Neuronal stem cell (in vitro differentiated cells): ENCODE data around the gene ZNF215. TPM values are rescaled to one million over a fixed set of nuclear protein-coding genes. Genes with fewer than 3 reads are reported as not detected.
"Not testable (repeated sequence)": the region's sequence is repeated elsewhere in the genome, so short reads cannot be mapped to it uniquely, and the experiment has no call there.

Experiments
- DNase-seq: peaks from one replicate; pipeline ENCODE4 v3.0.0-alpha.2; 2013; ENCODE audit warnings: low spot score
- H2AFZ ChIP-seq: one replicate; pipeline ENCODE4 v1.6.1; 2013; ENCODE audit warnings: mild to moderate bottlenecking, low read length, inconsistent platforms
- H2AK5ac ChIP-seq: 2 replicates; pipeline ENCODE4 v1.6.1; 2013; ENCODE audit warnings: low read depth, mild to moderate bottlenecking, inconsistent platforms, low read length, moderate library complexity, mixed read lengths
- H2BK120ac ChIP-seq: 2 replicates; pipeline ENCODE4 v1.6.1; 2013; ENCODE audit warnings: low read depth, mild to moderate bottlenecking, inconsistent platforms, low read length, moderate library complexity, mixed read lengths
- H2BK12ac ChIP-seq: one replicate; pipeline ENCODE4 v1.6.1; 2013; ENCODE audit warnings: low read length, inconsistent platforms
- H2BK15ac ChIP-seq: 2 replicates; pipeline ENCODE4 v1.6.1; 2013; ENCODE audit warnings: mild to moderate bottlenecking, low read length, inconsistent platforms, mixed read lengths
- H2BK5ac ChIP-seq: one replicate; pipeline ENCODE4 v1.6.1; 2013; ENCODE audit warnings: inconsistent platforms, mild to moderate bottlenecking, low read length, moderate library complexity
- H3K14ac ChIP-seq: one replicate; pipeline ENCODE4 v1.6.1; 2013; ENCODE audit warnings: low read length, inconsistent platforms
- H3K18ac ChIP-seq: 2 replicates; pipeline ENCODE4 v1.6.1; 2013; ENCODE audit warnings: low read length, inconsistent platforms
- H3K23ac ChIP-seq: 2 replicates; pipeline ENCODE4 v1.6.1; 2013; ENCODE audit warnings: low read depth, mild to moderate bottlenecking, mixed read lengths, low read length, inconsistent platforms; ENCODE audit not compliant: poor library complexity
- H3K27ac ChIP-seq: replicated peaks from 3 replicates; pipeline ENCODE4 v1.5.1; 2013; ENCODE audit warnings: low read length, inconsistent platforms
- H3K27me3 ChIP-seq, 3 experiments: 2 replicates each; pipeline ENCODE4 v1.6.1; 2013; ENCODE audit warnings: low read length in 3 of 3, mild to moderate bottlenecking in 2 of 3, inconsistent platforms in 1 of 3, low read depth in 1 of 3, mixed read lengths in 1 of 3, moderate library complexity in 1 of 3; ENCODE audit not compliant: control insufficient read depth in 3 of 3, insufficient read depth in 3 of 3
- H3K36me3 ChIP-seq, 2 donors: replicated peaks in 1 of 2; 2 replicates each; pipeline ENCODE4 v1.6.1; 2013; ENCODE audit warnings: low read length in 2 of 2; ENCODE audit not compliant: control insufficient read depth in 2 of 2, insufficient read depth in 2 of 2
- H3K4ac ChIP-seq: 2 replicates; pipeline ENCODE4 v1.6.1; 2013; ENCODE audit warnings: inconsistent platforms, mild to moderate bottlenecking, low read length, moderate library complexity
- H3K4me1 ChIP-seq, 2 donors: 1 replicate in 1 of 2; 2 replicates in 1 of 2; pipeline ENCODE4 v1.6.1; 2013; ENCODE audit warnings: low read length in 2 of 2, low read depth in 1 of 2; ENCODE audit not compliant: control insufficient read depth in 2 of 2, insufficient read depth in 1 of 2
- H3K4me2 ChIP-seq: one replicate; pipeline ENCODE4 v1.6.1; 2013; ENCODE audit warnings: mild to moderate bottlenecking, low read length, inconsistent platforms; ENCODE audit not compliant: insufficient read depth, poor library complexity, severe bottlenecking
- H3K4me3 ChIP-seq, 2 donors: 2 replicates each; pipeline ENCODE4 v1.5.1; 2013; ENCODE audit warnings: low read length in 2 of 2, mild to moderate bottlenecking in 2 of 2, inconsistent platforms in 1 of 2, moderate library complexity in 1 of 2
- H3K79me1 ChIP-seq: one replicate; pipeline ENCODE4 v1.6.1; 2013; ENCODE audit warnings: low read depth, mild to moderate bottlenecking, inconsistent platforms, low read length, moderate library complexity
- H3K9ac ChIP-seq: one replicate; pipeline ENCODE4 v1.6.1; 2013; ENCODE audit warnings: mild to moderate bottlenecking, low read depth, low read length, inconsistent platforms; ENCODE audit not compliant: poor library complexity
- H3K9me3 ChIP-seq, 2 donors: replicated peaks in 1 of 2; 2 replicates each; pipeline versions ENCODE3 to v1.6.1; 2013; ENCODE audit warnings: low read length in 2 of 2, mild to moderate bottlenecking in 2 of 2, inconsistent platforms in 1 of 2, low read depth in 1 of 2, mixed read lengths in 1 of 2, moderate library complexity in 1 of 2; ENCODE audit not compliant: control insufficient read depth in 2 of 2, insufficient read depth in 1 of 2
- H4K8ac ChIP-seq: one replicate; pipeline ENCODE4 v1.6.1; 2013; ENCODE audit warnings: low read depth, mild to moderate bottlenecking, inconsistent platforms, low read length, moderate library complexity
- H4K91ac ChIP-seq: one replicate; pipeline ENCODE4 v1.6.1; 2013; ENCODE audit warnings: low read length, low read depth, mild to moderate bottlenecking, inconsistent platforms; ENCODE audit not compliant: poor library complexity
- WGBS, 2 donors: extraction: QIAGEN DNeasy Blood & Tissue Kit; methylation state at CpG; one replicate each; pipeline ENCODE4 v1.1.7; 2013; ENCODE audit warnings: missing lambda C conversion rate in 2 of 2, mixed read lengths in 1 of 2; ENCODE audit not compliant: insufficient read length in 2 of 2, insufficient replicate concordance in 1 of 2; ENCODE audit errors: extremely low coverage in 2 of 2; 5-methylcytosine and 5-hydroxymethylcytosine counted together
- polyA plus RNA-seq, 2 experiments: library from polyadenylated mRNA; stranded (reverse); fragments of 200-250 nt; gene quantifications; one replicate each; pipeline ENCODE4 v1.2.3, GENCODE V29; 2013

The ZNF215 gene
- 9.8 TPM for polyA plus RNA-seq (2013, experiment 1 of 2)
- 9.7 TPM for polyA plus RNA-seq (2013, experiment 2 of 2)

GRCh38 chr11:6926208-6927029 is at the start of gene ZNF215:
Gene ZNF215, plus strand, starts transcription at chr11:6926426. Its CDS starts 5,847 bp downstream, at chr11:6932273.
- Histone ChIP-seq H3K14ac (no peak within 1 kb of the TSS), H2BK120ac (no peak within 1 kb of the TSS), H2AK5ac (no peak within 1 kb of the TSS), H3K4me2 (peak within 1 kb of the TSS; percentile 71), H3K4me1 (peaks cover 0 to 11% of the 10 kb centered on the region in 2 donors), H3K9ac (peak within 1 kb of the TSS; percentile 95), H4K8ac (no peak within 1 kb of the TSS), H3K36me3 (peaks cover 0 to 8% of the 10 kb centered on the region in 2 donors), H2BK5ac (peak within 1 kb of the TSS; percentile 30), H2BK12ac (no peak within 1 kb of the TSS), H3K9me3 (no peaks in the 10 kb centered on the region), H3K23ac (peak within 1 kb of the TSS; percentile 34), H3K27me3 (no peaks in the 10 kb centered on the region), H3K79me1 (peaks cover 2% of the 10 kb centered on the region), H3K18ac (peak within 1 kb of the TSS; percentile 99), H2AFZ (peak within 1 kb of the TSS; percentile 96), H3K27ac (peak within 1 kb of the TSS; percentile 72), H3K4ac (no peak within 1 kb of the TSS), H4K91ac (peak within 1 kb of the TSS; percentile 9), H3K4me3 (peak within 1 kb of the TSS; percentile 87 to 90), H2BK15ac (peak within 1 kb of the TSS; percentile 35)
- DNase-seq = peak; percentile 78
- no CpG with 5 or more reads among the region's 61 CpGs for whole genome bisulfite sequencing, 2 donors

DNA sequence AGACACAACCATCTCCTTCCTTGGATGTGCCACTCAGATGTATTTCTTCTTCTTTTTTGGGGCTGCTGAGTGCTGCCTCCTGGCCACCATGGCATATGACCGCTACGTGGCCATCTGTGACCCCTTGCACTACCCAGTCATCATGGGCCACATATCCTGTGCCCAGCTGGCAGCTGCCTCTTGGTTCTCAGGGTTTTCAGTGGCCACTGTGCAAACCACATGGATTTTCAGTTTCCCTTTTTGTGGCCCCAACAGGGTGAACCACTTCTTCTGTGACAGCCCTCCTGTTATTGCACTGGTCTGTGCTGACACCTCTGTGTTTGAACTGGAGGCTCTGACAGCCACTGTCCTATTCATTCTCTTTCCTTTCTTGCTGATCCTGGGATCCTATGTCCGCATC is 49.3 kb upstream of the ZNF215 start:
- Histone ChIP-seq H3K23ac (no peak overlapping the region), H2BK120ac (no peak overlapping the region), H3K4ac (no peak overlapping the region), H3K36me3 (no peaks in the 10 kb centered on the region), H3K4me1 (no peaks in the 10 kb centered on the region), H3K79me1 (no peaks in the 10 kb centered on the region), H4K8ac (no peak overlapping the region), H3K9me3 (no peaks in the 10 kb centered on the region), H3K14ac (peak overlapping the region; percentile 63), H3K9ac (no peak overlapping the region), H3K4me3 (no peak overlapping the region), H2BK15ac (no peak overlapping the region), H4K91ac (no peak overlapping the region), H2AK5ac (no peak overlapping the region), H3K27ac (no peak overlapping the region), H2BK12ac (no peak overlapping the region), H2AFZ (no peak overlapping the region), H3K4me2 (no peak overlapping the region), H3K27me3 (no peaks in the 10 kb centered on the region), H3K18ac (no peak overlapping the region), H2BK5ac (no peak overlapping the region)
- no CpG with 5 or more reads among the region's 3 CpGs for WGBS, 2 donors
- no peak for DNase-seq

DNA sequence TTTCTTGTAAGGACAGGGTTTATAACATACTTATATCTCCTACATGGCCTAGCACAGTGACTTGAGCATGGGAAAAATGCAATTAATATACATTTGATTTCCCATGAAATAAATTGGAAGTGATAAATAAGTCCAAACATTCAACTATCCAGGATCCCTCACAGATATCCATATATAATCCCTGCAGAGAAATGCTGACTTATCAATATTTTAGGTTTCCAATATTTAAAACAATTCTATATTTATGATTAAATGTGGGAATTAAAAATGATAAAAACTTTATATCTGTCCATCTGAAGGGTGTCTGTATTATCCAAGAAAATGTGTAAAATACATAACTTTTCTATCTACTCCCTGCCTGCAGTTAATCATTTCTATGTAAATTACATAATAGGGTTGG is 43.5 kb upstream of the ZNF215 start:
- Histone ChIP-seq H3K4me1 (no peaks in the 10 kb centered on the region), H3K27me3 (no peaks in the 10 kb centered on the region), H3K4me2 (no peak overlapping the region), H2AFZ (no peak overlapping the region), H3K4me3 (no peak overlapping the region), H2AK5ac (no peak overlapping the region), H3K4ac (no peak overlapping the region), H3K79me1 (no peaks in the 10 kb centered on the region), H2BK5ac (no peak overlapping the region), H3K27ac (no peak overlapping the region), H2BK15ac (no peak overlapping the region), H4K8ac (no peak overlapping the region), H2BK12ac (no peak overlapping the region), H3K18ac (no peak overlapping the region), H3K9ac (no peak overlapping the region), H3K23ac (no peak overlapping the region), H2BK120ac (no peak overlapping the region), H3K36me3 (no peaks in the 10 kb centered on the region), H3K9me3 (no peaks in the 10 kb centered on the region), H4K91ac (no peak overlapping the region), H3K14ac (no peak overlapping the region)
- no peak for DNase-seq

- not testable (repeated sequence) for H3K4me1 ChIP-seq, H3K4me2 ChIP-seq, H2AFZ ChIP-seq, H3K23ac ChIP-seq, DNase-seq, H3K36me3 ChIP-seq, H4K8ac ChIP-seq, H3K27me3 ChIP-seq, H2BK12ac ChIP-seq, H3K14ac ChIP-seq, H3K18ac ChIP-seq, H2BK5ac ChIP-seq, H3K79me1 ChIP-seq, H2BK120ac ChIP-seq, H3K9me3 ChIP-seq, H2AK5ac ChIP-seq, H3K4ac ChIP-seq, H3K27ac ChIP-seq, H3K4me3 ChIP-seq, H2BK15ac ChIP-seq, H3K9ac ChIP-seq, H4K91ac ChIP-seq
- WGBS, 2 donors = no CpG with 5 or more reads among the region's 5 CpGs
These were observed 38.5 kb upstream of the ZNF215 start for GRCh38 chr11:6887711-6888110.
